Endothelial cell of umbilical vein (primary cell): ENCODE results near the gene SLCO2A1. TPM values are rescaled to one million over a fixed set of nuclear protein-coding genes. Genes with fewer than 3 reads are reported as not detected.

Experiments
- BruUV-seq: library from RNA; stranded (reverse); fragments of 400-500 nt; replicated peaks from 2 replicates; lab custom pipeline; 2021; lab: Mats Ljungman, UMichigan
- CTCF ChIA-PET: fragments of 300-600, 350-600 bp; sonication (Branson Sonifier 250); formaldehyde crosslinking; loops from one replicate; lab custom pipeline; 2021; ENCODE audit warnings: antibody characterized with exemption, inconsistent platforms; lab: Charles Lee
- POLR2A ChIA-PET: fragments of 300-600, 350-600 bp; sonication (Branson Sonifier 250); formaldehyde crosslinking; loops from one replicate; lab custom pipeline; 2021; ENCODE audit warnings: antibody characterized with exemption, inconsistent platforms; lab: Charles Lee
- DNase-seq: peaks from one replicate; pipeline ENCODE4 v3.0.0-alpha.2; 2011; ENCODE audit warnings: low read depth, low spot score
- FAIRE-seq: peaks from 2 replicates; lab custom pipeline; 2011; peaks lifted over from hg19 to GRCh38; lab: Jason Lieb, UNC
- H2AFZ ChIP-seq: 2 replicates; pipeline ENCODE4 v1.6.0; 2012; ENCODE audit warnings: low read depth, low read length, control low read depth, inconsistent platforms
- H3K27ac ChIP-seq: 2 replicates; pipeline ENCODE4 v1.5.1; 2011; ENCODE audit warnings: low read depth, mild to moderate bottlenecking, control low read depth, low read length, moderate library complexity; ENCODE audit not compliant: insufficient read depth
- H3K27me3 ChIP-seq, 2 experiments: 2 replicates each; pipeline versions ENCODE4 v1.6.0 to v1.6.1; 2011; ENCODE audit warnings: low read length in 2 of 2, mixed read lengths in 1 of 2; ENCODE audit not compliant: control insufficient read depth in 2 of 2, insufficient read depth in 2 of 2
- H3K36me3 ChIP-seq, 2 experiments: 2 replicates in 1 of 2; 3 replicates in 1 of 2; pipeline ENCODE4 v1.5.1; 2011; ENCODE audit warnings: low read length in 2 of 2, mild to moderate bottlenecking in 1 of 2, moderate library complexity in 1 of 2; ENCODE audit not compliant: control insufficient read depth in 2 of 2, insufficient read depth in 2 of 2; ENCODE audit errors: extremely low read depth in 1 of 2
- H3K4me1 ChIP-seq: 3 replicates; pipeline ENCODE4 v1.5.1; 2011; ENCODE audit warnings: mild to moderate bottlenecking, low read length; ENCODE audit not compliant: control insufficient read depth, insufficient read depth; ENCODE audit errors: extremely low read depth
- H3K4me2 ChIP-seq: 2 replicates; pipeline ENCODE4 v1.6.1; 2011; ENCODE audit warnings: low read length, control low read depth, mixed read lengths; ENCODE audit not compliant: insufficient read depth
- H3K4me3 ChIP-seq, 3 experiments: fragments of 200-600 bp in 1 of 3; sonication (generic), shearing (Covaris generic) in 1 of 3; replicated peaks in 1 of 3; 2 replicates each; pipeline ENCODE4 v1.5.1; 2011 to 2016; ENCODE audit warnings: control low read depth in 3 of 3, low read length in 3 of 3, mild to moderate bottlenecking in 2 of 3, inconsistent platforms in 1 of 3, low read depth in 1 of 3, moderate library complexity in 1 of 3; ENCODE audit not compliant: insufficient read depth in 1 of 3
- H3K79me2 ChIP-seq: 2 replicates; pipeline ENCODE4 v1.6.0; 2012; ENCODE audit warnings: low read length, inconsistent platforms; ENCODE audit not compliant: control insufficient read depth, insufficient read depth
- H3K9ac ChIP-seq: replicated peaks from 2 replicates; pipeline ENCODE3; 2011; ENCODE audit warnings: low read length, control low read depth; ENCODE audit not compliant: insufficient read depth; ENCODE audit errors: extremely low read depth
- H3K9me1 ChIP-seq: replicated peaks from 3 replicates; pipeline ENCODE4 v1.6.0; 2011; ENCODE audit warnings: mild to moderate bottlenecking, low read length; ENCODE audit not compliant: control insufficient read depth, insufficient read depth; ENCODE audit errors: extremely low read depth
- H3K9me3 ChIP-seq: replicated peaks from 2 replicates; pipeline ENCODE4 v1.5.1; 2012; ENCODE audit warnings: low read length, inconsistent platforms; ENCODE audit not compliant: control insufficient read depth, insufficient read depth
- H4K20me1 ChIP-seq: replicated peaks from 2 replicates; pipeline ENCODE3; 2011; ENCODE audit warnings: mild to moderate bottlenecking, low read length; ENCODE audit not compliant: control insufficient read depth, insufficient read depth; ENCODE audit errors: extremely low read depth
- EZH2 ChIP-seq: IDR thresholded peaks from 2 replicates; pipeline ENCODE4 v1.6.1; 2012; ENCODE audit warnings: borderline replicate concordance, low read depth, mild to moderate bottlenecking, moderate library complexity, low read length, inconsistent platforms; ENCODE audit not compliant: severe bottlenecking
- FOS ChIP-seq: IDR thresholded peaks from 2 replicates; pipeline ENCODE4 v1.6.1; 2011; ENCODE audit warnings: mild to moderate bottlenecking, low read length, moderate library complexity, borderline replicate concordance; ENCODE audit not compliant: insufficient read depth
- GATA2 ChIP-seq: IDR thresholded peaks from 2 replicates; pipeline ENCODE4 v1.7.0; 2011; ENCODE audit warnings: low read depth, mild to moderate bottlenecking, moderate library complexity, mixed read lengths, low read length; ENCODE audit not compliant: insufficient read length, insufficient read depth
- JUN ChIP-seq: IDR thresholded peaks from 2 replicates; pipeline ENCODE4 v1.6.1; 2011; ENCODE audit warnings: borderline replicate concordance, low read depth; ENCODE audit not compliant: insufficient read length, insufficient read depth
- MYC ChIP-seq: IDR thresholded peaks from one replicate; pipeline ENCODE4 v1.6.1; 2011; ENCODE audit warnings: mild to moderate bottlenecking, low read depth, low read length
- POLR2A ChIP-seq: IDR thresholded peaks from 2 replicates; pipeline ENCODE4 v1.6.1; 2012; ENCODE audit warnings: low read depth, mild to moderate bottlenecking, control low read depth, low read length
- POLR2AphosphoS5 ChIP-seq: IDR thresholded peaks from 2 replicates; pipeline ENCODE4 v1.6.1; 2012; ENCODE audit warnings: low read depth, mild to moderate bottlenecking, control low read depth, low read length, moderate library complexity; ENCODE audit not compliant: insufficient read depth
- dilution Hi-C: fragments of 300-500 bp; cut with MboI; formaldehyde crosslinking; loops from one replicate; pipeline ENCODE4 v1.15.0; 2019; ENCODE audit warnings: low sequenced_read_pairs; ENCODE audit not compliant: extremely low pct_ligation_motif_present
- intact Hi-C: fragments of 100-400 bp; cut with micrococcal nuclease; formaldehyde crosslinking; loops from one replicate; pipeline ENCODE4 v1.10.0; 2022
- polyA plus RNA-seq, 4 experiments: library from polyadenylated mRNA; depleted of rRNA in 3 of 4; stranded (reverse) in 3 of 4; unstranded in 1 of 4; fragments of >200 nt; gene quantifications; 2 replicates each; pipeline versions ENCODE4 v1.2.1 to v1.2.3, GENCODE V29; 2011 to 2012; ENCODE audit warnings: missing spikeins in 1 of 4
- total RNA-seq: library from RNA; stranded (reverse); gene quantifications from 2 replicates; pipeline ENCODE4 v1.2.3, GENCODE V29; 2021
- TF ChIP-seq, protein P1 (sequence below): IDR thresholded peaks from 2 replicates; pipeline ENCODE4 v1.6.1; 2011; ENCODE audit not compliant: insufficient read depth, insufficient read length
- TF ChIP-seq, protein P2 (sequence below), 2 donors: IDR thresholded peaks; 1 replicate in 1 of 2; 2 replicates in 1 of 2; pipeline ENCODE4 v1.5.1; 2011; ENCODE audit warnings: low read length in 2 of 2, mild to moderate bottlenecking in 2 of 2, moderate library complexity in 2 of 2, control low read depth in 1 of 2, inconsistent platforms in 1 of 2, low read depth in 1 of 2; ENCODE audit not compliant: insufficient read depth in 1 of 2; ENCODE audit errors: extremely low read depth in 1 of 2

SLCO2A1 gene
- total and polyA plus RNA-seq, 2 donors (not counting 3 experiments of a cell fraction or from before 2014, with no cell fraction given): 1.4 to 11.9 TPM

DNA sequence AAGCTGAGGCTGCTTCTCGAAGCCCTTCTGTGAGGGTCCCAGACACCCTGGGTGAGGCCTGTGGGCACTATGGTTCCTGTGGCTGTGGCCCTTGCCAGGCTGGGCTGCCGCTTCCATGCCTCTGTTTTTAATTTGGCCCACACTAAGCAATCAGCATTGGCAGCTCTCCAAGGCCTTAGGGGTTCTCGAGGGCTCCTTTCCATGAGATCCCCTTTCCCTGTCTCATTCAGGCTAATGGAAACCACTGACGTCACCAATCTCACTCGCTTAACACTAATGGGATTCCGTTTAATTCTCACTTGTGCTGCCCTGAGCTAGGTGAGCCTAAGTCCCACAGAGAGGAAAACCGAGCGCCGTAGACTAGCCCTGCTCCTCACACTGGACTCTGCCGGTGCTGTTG lies 73.8 kb downstream of the SLCO2A1 start:
- Histone ChIP-seq H3K27ac (no peak overlapping the region), H3K4me1 (peaks cover 6% of the 10 kb centered on the region), H3K9me3 (no peaks in the 10 kb centered on the region), H2AFZ (no peak overlapping the region), H4K20me1 (no peaks in the 10 kb centered on the region), H3K9ac (no peak overlapping the region), H3K4me2 (no peak overlapping the region), H3K4me3 (no peak overlapping the region), H3K27me3 (no peaks in the 10 kb centered on the region), H3K36me3 (no peaks in the 10 kb centered on the region), H3K79me2 (no peaks in the 10 kb centered on the region), H3K9me1 (no peaks in the 10 kb centered on the region)
- intact Hi-C loops (no loop called here), dilution Hi-C loops (no loop called here)
- ChIA-PET POLR2A (no interaction called here), CTCF (interaction anchor here (0.7 to 2.0 kb wide), 2 partner anchors 10 to 12 kb away, joined by 3 to 8 read pairs; no protein-coding TSS in a partner anchor)
- FAIRE-seq (no peak), DNase-seq (no peak)
- TF ChIP-seq FOS (no peak), JUN (no peak), POLR2AphosphoS5 (no peak)
- TF ChIP-seq, protein P1, sequence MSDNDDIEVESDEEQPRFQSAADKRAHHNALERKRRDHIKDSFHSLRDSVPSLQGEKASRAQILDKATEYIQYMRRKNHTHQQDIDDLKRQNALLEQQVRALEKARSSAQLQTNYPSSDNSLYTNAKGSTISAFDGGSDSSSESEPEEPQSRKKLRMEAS: no peak
- no TSS peak for BruUV-seq

DNA sequence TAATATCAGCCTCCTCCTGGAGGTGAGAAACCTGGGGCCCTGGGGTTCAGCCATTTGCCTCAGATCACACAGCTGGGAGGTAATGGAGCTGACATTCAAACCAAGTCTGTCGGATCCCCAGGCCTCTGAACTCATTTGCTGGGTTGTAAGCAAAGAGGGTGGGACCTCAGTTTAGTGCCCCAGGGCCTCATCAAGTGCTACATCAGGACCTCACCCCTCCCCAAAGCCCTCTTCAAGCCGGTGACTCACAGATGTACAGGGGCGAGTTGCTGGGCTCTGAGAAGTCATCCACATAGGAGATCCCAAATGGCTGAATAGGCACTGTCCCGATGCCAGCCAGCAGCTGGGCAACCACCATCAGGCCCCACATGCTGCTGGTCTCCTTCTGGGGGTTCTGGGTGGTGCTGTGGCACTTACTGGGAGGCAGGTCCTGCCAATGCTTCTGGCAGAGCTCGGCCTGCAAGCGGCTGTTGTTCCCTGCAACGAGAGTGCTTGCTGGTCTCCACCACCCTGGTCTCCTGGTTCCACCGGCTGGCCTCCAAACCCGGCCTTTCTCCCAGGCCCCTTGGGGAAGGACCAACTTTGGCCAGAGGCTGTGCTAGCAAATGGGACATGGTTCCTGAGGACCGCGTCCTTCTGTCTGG lies 74.9 kb downstream of the SLCO2A1 start:
- no peaks in the 10 kb centered on the region for H3K9me3 ChIP-seq
- intact Hi-C loops (no loop called here), dilution Hi-C loops (no loop called here)
- no peaks in the 10 kb centered on the region for H3K36me3 ChIP-seq
- H3K27me3 ChIP-seq: no peaks in the 10 kb centered on the region
- no peak overlapping the region for H3K9ac ChIP-seq
- FAIRE-seq (no peak), DNase-seq (no peak)
- no peaks in the 10 kb centered on the region for H3K79me2 ChIP-seq
- peaks cover 6% of the 10 kb centered on the region for H3K4me1 ChIP-seq
- ChIA-PET POLR2A (interaction anchor here (0.7 kb wide), 1 partner anchor 22 kb away, joined by 12 read pairs; no protein-coding TSS in a partner anchor), CTCF (no interaction called here)
- H3K4me2 ChIP-seq: no peak overlapping the region
- H3K4me3 ChIP-seq: no peak overlapping the region
- no peaks in the 10 kb centered on the region for H4K20me1 ChIP-seq
- H3K27ac ChIP-seq: no peak overlapping the region
- BruUV-seq: no TSS peak
- no peak overlapping the region for H2AFZ ChIP-seq
- TF ChIP-seq, protein P1: no peak
- TF ChIP-seq FOS (no peak), EZH2 (no peak), POLR2AphosphoS5 (no peak), POLR2A (no peak), GATA2 (no peak), JUN (no peak), MYC (no peak)
- TF ChIP-seq, protein P2, sequence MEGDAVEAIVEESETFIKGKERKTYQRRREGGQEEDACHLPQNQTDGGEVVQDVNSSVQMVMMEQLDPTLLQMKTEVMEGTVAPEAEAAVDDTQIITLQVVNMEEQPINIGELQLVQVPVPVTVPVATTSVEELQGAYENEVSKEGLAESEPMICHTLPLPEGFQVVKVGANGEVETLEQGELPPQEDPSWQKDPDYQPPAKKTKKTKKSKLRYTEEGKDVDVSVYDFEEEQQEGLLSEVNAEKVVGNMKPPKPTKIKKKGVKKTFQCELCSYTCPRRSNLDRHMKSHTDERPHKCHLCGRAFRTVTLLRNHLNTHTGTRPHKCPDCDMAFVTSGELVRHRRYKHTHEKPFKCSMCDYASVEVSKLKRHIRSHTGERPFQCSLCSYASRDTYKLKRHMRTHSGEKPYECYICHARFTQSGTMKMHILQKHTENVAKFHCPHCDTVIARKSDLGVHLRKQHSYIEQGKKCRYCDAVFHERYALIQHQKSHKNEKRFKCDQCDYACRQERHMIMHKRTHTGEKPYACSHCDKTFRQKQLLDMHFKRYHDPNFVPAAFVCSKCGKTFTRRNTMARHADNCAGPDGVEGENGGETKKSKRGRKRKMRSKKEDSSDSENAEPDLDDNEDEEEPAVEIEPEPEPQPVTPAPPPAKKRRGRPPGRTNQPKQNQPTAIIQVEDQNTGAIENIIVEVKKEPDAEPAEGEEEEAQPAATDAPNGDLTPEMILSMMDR (IDR thresholded peaks at IDR 0.05; ENCODE audit: extremely low read depth in 1 of 2, insufficient read depth in 1 of 2, low read depth in 1 of 2, low read length in 2 of 2): no peak
- H3K9me1 ChIP-seq: no peaks in the 10 kb centered on the region
